Stimulated activated CD4-positive, alpha-beta T cell treated with anti-CD3 and anti-CD28 coated beads, TNF-alpha, amount 100 ng/mL, for 4 hours (primary cell): Measurements from ENCODE around the gene ATCAY.
"Not testable (repeated sequence)": the region's sequence is repeated elsewhere in the genome, so short reads cannot be mapped to it uniquely, and the experiment has no call there.

Source experiments
- DNase-seq, 3 experiments: peaks; one replicate each; pipeline ENCODE4 v3.0.0-alpha.2; 2020; ENCODE audit warnings: low read depth in 3 of 3

Gene ATCAY

DNA sequence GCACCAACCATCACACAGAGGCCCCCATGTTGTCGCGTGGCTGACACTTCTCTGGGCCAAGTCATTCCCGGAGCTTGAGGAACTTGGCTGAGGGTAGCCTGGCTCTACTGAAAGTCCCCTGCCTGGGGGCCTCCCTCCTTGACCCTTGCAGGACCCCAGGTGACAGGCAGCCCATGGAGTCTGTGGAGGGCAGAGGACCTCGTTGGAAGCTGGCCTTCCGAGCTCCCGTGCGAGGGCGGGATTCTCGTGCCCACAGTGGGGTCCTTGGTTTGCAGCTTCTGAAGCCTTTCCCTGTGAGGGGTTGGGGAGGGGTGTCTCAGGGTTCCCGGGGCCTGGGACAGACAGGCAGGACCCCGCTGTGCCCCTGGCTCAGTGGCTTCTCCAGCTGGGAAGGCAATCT, 68.8 kb downstream of the ATCAY start:
- no peak for DNase-seq

- DNase-seq: no peak
These were observed 69.7 kb downstream of the ATCAY start for GRCh38 chr19:3949997-3950859.

GRCh38 chr19:3950871-3951861, 70.7 kb downstream of the ATCAY start:
- DNase-seq: no peak

- DNase-seq: not testable (repeated sequence)
These were observed 72.3 kb downstream of the ATCAY start for GRCh38 chr19:3952755-3953276.

DNA sequence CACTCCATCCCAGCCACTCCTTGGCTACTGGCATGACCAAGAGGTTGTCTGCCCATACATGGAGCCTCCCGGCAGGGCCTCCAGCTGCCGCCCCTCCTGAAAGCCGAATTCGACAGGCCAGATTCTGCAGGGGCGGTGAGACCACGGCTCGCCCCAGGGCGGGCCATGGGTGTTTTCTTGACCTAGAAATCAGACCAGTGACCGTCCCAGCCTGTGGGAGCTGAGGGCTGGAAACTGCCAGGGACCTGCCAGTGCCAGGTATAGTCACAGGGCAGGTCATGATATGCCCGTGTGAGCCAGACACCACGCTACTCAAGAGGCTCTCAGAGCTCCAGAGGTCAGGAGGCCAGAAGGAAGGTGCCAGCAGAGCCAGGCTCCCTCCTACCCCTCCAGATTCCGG, 73.6 kb downstream of the ATCAY start:
- no peak for DNase-seq

- not testable (repeated sequence) for DNase-seq
These were observed 74.8 kb downstream of the ATCAY start for GRCh38 chr19:3955276-3955675.

- no peak for DNase-seq
These were observed 75.2 kb downstream of the ATCAY start for GRCh38 chr19:3955688-3956087.

DNA sequence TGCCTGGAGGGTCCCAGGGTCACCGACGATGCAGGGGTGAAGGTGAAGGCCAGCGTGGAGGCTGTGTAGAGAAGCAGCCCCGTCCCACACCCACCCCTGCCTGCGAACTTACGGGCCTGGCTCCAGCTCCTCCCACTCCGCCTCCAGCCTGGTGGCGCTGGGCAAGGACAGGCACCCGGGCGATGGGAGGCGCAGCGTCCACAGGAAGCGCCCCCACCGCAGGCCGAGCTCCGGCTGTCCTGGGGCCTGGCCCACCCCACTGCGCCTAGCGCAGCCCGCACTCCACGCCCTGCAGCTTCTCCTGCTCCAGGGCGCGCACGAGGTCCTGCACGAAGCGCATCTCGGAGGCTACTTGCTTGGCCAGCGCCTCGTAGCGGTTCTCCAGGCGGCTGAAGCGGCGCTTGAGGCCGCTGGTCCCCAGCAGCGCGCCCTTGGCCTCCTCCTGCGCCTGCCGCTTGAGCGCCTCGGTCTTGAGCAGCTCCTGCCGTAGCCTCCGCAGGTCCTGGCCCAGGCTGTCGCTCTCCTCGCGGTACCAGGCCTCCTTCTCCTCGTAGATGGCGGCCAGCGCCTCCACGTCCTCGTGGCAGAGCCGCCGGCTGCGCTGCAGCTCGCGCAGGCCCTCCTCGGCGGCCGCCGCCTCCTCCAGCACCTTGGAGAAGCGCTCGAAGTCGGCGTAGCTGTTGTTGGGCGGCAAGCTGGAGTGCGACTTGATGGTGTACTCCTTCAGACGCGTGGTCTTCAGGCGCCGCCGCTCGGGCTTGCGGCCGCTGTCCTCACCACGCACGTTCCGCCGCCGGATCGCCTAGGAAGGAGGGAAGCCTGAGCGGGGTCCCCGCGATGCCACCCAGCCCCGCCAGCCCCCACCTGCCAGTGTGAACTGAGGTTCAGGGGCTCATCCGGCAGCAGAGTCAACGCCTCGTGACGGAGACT, 78.6 kb downstream of the ATCAY start:
- no peak for DNase-seq

DNA sequence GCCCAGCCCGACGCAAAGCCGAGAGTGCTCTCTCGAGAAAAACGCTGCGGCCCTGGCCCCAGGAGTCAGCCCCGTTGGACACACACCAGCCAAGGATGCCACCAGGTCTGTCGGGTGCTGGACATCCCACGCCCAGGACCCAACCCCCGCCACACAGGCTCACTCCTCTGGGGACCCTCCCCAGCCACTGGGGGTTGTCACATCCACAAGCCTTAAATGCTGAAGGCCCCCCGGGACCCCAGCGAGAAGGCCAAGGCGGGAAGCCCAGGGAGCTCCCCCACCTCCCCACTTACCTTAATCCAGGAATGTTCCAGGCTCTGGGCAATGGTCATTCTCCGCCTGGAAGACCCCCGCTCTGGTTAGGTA, 79.3 kb downstream of the ATCAY start:
- no peak for DNase-seq

GRCh38 chr19:3961007-3961406, 80.5 kb downstream of the ATCAY start:
- DNase-seq: no peak

DNA sequence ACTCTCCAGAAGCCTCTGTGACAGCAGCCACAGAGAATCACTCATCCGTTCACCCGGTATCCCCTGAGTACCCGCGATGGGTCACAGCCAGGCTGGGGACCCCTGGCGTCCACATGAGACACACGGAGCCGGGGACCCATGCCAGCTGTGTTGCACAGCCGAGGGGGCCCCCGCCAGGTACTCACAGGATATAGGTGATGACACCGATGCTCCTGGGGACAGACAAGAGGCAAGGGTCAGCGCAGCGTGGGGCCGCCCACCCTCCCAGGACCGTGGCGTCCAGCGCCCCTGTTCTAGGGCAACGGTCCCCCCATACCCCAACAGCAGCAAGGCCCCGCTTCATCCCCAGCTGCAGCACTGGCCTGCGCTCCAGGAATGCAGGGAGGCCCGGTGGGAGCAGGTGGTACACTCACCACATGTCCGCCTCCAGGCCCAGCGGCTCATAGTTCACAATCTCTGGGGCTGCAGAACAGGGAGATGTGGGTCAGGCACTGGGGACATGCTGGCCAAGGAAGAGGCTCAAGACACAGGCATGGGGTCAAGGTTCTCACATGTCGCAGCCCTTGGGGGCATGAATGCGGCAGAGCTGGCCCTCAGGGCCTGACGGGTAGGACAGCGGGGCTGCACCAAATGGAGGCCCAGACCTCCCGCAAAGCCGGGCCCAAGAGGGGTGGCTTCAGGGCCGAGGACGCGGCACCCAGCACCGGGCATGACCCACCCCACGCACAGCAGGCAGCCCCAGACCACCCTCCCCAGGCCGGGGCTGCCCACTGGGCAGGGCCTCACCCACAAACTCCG, 83.2 kb downstream of the ATCAY start:
- no peak for DNase-seq

DNA sequence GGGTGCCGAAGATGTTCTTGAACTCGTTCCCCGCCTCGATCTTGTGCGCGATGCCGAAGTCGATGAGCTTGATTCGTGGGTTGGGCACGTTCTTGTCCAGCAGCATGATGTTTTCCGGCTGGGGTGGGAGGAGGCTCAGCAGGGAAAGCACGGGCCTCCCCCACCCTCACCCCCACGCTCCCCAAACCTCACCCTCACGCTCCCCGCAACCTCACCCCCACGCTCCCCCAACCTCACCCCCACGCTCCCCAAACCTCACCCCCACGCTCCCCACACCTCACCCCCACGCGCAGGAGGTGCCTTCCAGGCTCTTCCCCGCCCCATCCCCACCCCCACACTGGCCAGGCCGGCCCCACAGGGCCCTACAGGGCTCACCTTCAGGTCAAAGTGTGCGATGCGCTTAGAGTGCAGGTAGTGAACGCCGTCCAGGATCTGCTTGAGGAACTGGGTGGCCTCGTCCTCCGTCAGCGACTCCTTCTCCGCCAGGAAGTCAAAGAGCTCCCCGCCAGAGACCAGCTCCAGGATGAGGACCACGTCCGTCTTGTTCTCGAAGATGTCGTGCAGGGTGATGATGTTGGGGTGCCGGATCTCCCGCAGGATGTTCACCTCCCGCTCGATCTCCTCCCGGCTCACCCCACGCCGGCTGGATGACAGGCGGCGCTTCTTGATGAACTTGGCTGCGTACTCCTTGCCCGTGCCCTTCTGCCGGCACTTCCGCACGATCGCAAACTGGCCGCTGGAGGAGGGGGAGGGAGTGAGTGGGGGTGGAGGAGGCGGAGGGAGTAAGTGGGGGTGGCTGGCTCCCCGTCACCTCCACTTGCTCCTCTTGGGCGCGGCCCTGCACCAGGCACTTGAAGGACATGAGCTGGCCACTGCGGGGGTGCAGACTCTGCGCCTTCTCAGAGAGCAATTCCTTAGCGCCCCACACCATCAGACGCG, 84.0 kb downstream of the ATCAY start:
- no peak for DNase-seq

GRCh38 chr19:3966051-3967017, 85.8 kb downstream of the ATCAY start:
- DNase-seq: no peak

- not testable (repeated sequence) for DNase-seq
These were observed 87.5 kb downstream of the ATCAY start for GRCh38 chr19:3967983-3968382.

DNA sequence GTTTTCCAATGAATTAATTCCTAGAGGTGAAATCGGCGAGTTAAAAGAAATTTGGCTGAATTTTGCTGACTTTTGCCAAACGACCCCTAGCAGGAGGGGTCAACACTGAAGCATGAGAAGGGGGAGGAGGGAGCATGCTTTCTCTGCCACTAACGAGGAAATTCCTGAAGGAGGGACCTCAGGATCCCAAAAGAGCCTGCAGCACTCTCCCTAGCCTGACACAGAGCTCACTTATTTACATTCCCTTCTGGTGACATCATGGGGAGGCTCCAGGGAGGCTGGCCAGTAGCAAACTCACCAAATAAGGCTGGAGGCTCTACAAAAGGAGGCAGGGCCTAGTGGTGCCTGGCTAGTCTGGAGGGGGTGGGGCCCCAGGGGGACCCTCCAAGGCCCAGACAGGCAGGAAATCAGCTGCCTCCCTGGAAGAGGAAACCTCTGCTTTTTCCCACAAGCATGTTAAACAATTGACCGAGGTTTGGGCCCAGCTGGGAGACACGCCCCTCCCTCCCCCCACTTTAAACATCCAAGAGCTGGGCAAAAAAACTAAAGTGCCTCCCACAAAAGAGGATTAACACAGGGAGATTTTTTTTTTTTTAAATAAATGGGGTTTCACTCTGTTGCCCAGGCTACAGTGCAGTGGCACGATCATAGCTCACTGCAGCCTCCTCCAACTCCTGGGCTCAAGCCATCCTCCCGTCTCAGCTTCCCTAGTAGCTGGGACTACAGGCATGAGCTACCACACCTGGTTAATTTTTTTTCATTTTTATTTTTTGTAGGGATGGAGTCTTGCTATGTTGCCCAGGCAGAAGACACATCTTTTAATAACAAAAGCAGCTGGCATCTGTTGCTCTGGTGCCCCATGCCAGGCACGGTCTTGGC, 88.3 kb downstream of the ATCAY start:
- no peak for DNase-seq

GRCh38 chr19:3969435-3970312, 89.2 kb downstream of the ATCAY start:
- DNase-seq: no peak
